ENCODE data around the gene MED12L.

DNA sequence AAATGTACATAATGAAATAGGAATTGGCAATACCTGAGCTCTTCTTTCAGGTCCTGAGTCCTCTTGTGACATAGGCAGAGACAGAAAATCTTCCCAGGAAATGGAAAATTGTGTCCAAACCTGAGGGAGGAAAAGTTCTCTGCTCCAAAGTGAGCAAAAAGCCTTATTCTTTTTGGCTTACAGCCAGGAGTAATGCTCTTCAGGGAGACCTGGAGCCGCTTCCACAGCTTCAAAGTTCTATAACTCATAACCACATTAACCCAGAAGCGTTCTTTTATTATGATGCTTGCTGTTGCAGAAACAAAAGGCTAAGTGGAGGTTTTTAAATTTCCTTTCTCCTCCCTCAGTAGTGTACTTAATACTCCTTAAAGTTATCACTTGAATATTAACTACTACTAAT lies 374.8 kb downstream of the MED12L start:
- no peak for TF ChIP-seq POLR2A (IDR thresholded peaks at IDR 0.05)
- TF ChIP-seq, protein P1, sequence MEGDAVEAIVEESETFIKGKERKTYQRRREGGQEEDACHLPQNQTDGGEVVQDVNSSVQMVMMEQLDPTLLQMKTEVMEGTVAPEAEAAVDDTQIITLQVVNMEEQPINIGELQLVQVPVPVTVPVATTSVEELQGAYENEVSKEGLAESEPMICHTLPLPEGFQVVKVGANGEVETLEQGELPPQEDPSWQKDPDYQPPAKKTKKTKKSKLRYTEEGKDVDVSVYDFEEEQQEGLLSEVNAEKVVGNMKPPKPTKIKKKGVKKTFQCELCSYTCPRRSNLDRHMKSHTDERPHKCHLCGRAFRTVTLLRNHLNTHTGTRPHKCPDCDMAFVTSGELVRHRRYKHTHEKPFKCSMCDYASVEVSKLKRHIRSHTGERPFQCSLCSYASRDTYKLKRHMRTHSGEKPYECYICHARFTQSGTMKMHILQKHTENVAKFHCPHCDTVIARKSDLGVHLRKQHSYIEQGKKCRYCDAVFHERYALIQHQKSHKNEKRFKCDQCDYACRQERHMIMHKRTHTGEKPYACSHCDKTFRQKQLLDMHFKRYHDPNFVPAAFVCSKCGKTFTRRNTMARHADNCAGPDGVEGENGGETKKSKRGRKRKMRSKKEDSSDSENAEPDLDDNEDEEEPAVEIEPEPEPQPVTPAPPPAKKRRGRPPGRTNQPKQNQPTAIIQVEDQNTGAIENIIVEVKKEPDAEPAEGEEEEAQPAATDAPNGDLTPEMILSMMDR (IDR thresholded peaks at IDR 0.05): no peak
- no peak for TF ChIP-seq POLR2AphosphoS5 (IDR thresholded peaks at IDR 0.05)
- TF ChIP-seq EP300 (IDR thresholded peaks at IDR 0.05): no peak
